Neural cell (in vitro differentiated cells): ENCODE results near the gene PELI2.

Experiments
- CTCF ChIP-seq: fragments of 450-650 bp; IDR thresholded peaks from 2 replicates; pipeline ENCODE4 v1.5.1; 2014; ENCODE audit warnings: antibody characterized with exemption, mild to moderate bottlenecking, moderate library complexity; ENCODE audit not compliant: poor library complexity, severe bottlenecking
- RAD21 ChIP-seq: fragments of 450-650 bp; conservative IDR thresholded peaks from 2 replicates; pipeline ENCODE4 v1.6.1; 2014; ENCODE audit warnings: antibody characterized with exemption, mild to moderate bottlenecking, moderate library complexity

- TF ChIP-seq CTCF (no peak), RAD21 (no peak)
Observed at GRCh38 chr14:56278383-56278782, 160.2 kb downstream of the PELI2 start.
